GM21619 (cell line): ENCODE results near the gene FAT4.

Source experiments
- ATAC-seq: cut with Tn5 transposase; IDR thresholded peaks from one replicate; pipeline ENCODE4 v1.9.1; 2021; ENCODE audit not compliant: unreplicated experiment

The FAT4 gene

DNA sequence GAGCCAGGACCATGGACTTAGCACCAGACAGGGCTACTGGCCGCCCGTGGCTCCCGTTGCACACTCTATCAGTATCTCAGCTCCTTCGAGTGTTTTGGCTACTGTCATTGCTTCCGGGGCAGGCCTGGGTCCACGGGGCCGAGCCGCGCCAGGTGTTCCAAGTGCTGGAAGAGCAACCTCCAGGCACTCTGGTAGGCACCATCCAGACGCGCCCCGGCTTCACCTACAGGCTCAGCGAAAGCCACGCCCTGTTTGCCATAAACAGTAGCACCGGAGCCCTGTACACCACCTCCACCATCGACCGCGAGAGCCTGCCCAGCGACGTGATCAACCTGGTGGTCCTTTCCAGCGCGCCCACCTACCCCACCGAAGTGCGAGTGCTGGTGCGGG, 1.6 kb downstream of the FAT4 start:
- no peak for ATAC-seq

DNA sequence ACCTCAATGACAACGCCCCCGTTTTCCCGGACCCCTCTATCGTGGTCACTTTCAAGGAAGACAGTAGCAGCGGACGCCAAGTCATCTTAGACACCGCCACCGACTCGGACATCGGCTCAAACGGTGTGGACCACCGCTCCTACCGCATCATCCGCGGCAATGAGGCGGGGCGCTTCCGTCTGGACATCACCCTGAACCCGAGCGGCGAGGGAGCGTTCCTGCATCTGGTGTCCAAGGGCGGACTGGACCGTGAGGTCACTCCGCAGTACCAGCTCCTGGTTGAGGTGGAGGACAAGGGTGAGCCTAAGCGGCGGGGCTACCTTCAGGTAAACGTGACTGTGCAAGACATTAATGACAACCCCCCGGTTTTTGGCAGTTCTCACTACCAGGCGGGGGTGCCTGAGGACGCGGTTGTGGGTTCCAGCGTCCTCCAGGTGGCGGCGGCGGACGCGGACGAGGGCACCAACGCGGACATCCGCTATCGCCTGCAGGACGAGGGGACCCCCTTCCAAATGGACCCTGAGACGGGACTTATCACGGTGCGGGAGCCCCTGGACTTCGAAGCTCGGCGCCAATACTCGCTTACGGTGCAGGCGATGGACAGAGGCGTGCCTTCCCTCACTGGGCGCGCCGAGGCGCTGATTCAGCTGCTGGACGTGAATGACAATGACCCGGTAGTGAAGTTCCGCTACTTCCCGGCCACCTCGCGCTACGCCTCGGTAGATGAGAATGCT, 2.2 kb downstream of the FAT4 start:
- ATAC-seq: no peak

- ATAC-seq: no peak
Observed at GRCh38 chr4:125317525-125317877, 2.7 kb downstream of the FAT4 start.

- ATAC-seq: no peak
Observed at GRCh38 chr4:125319311-125319710, 4.6 kb downstream of the FAT4 start.

DNA sequence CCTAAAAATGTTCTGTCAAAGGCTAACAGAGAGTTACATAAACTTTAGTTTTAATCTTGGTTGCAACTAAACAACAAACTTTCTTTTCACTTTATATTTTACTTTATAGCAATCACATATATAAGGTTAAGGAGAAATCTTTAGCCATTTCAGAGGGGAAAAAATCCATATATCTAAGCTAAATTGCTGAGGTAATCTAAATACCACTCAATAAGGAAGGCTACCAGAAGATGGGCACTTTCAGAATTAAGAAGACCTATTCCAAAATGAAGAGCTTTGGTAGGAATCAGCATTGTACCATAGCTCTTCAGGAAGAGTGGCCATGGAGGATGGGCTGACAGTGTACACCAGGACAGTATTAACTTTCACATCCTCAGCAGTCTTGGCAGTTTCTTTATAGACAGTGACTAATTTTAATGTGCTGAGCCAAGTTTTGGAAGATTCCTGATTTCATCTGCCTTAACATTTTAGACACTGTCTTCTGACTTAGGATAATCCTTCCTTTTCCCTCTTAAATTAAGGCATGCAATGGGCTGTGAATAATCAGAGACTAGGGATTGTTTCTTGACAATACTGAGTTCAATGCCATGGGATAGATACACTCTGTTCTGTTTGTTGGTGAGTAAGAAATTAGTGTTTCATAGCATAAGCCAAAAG, 7.1 kb downstream of the FAT4 start:
- no peak for ATAC-seq

GRCh38 chr4:125322366-125322730, 7.6 kb downstream of the FAT4 start:
- no peak for ATAC-seq

DNA sequence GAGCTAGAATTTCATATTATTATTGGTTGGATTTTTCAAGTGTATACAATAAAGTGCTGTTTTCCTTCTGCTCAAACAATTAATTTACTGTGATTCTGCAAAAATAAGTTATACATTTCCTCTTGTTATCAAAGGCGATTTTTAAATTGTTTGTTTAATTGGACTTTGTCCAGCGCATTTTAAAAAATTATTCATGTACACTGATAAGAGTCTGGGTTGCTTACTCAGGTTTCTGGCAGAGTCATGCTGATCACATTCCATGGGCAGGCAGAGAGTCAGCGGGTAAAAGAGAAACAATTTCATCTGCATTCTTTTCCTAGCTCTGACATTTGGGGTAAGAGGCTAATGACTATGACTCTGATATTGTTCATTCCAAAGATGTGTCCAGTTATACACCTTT, 8.9 kb downstream of the FAT4 start:
- no peak for ATAC-seq

GRCh38 chr4:125325733-125326132, 11.0 kb downstream of the FAT4 start:
- no peak for ATAC-seq

- no peak for ATAC-seq
Observed at GRCh38 chr4:125331116-125331515, 16.4 kb downstream of the FAT4 start.

- no peak for ATAC-seq
Observed at GRCh38 chr4:125334926-125335325, 20.2 kb downstream of the FAT4 start.

GRCh38 chr4:125338814-125339213, 24.1 kb downstream of the FAT4 start:
- no peak for ATAC-seq

GRCh38 chr4:125344198-125344597, 29.4 kb downstream of the FAT4 start:
- ATAC-seq: no peak

DNA sequence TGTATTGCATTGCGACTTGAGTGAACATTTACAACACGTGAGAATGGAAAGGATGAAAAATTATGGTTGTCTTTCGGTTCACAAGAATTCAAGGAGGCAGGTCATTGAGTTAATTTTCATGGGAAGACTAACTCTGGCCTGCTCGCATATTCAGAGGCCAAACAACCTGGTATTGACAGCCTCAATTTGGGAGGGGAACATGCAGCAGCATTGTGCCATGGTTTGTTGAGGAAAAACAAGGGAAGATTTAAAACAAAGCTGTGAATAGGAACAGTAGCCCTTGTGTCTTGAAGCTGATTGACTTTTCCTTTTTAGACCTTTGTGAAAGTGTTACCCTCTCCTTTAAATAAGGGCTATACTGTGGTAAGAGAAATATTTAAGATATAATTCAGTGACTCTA, 31.9 kb downstream of the FAT4 start:
- no peak for ATAC-seq

- no peak for ATAC-seq
Observed at GRCh38 chr4:125350470-125351135, 35.8 kb downstream of the FAT4 start.

DNA sequence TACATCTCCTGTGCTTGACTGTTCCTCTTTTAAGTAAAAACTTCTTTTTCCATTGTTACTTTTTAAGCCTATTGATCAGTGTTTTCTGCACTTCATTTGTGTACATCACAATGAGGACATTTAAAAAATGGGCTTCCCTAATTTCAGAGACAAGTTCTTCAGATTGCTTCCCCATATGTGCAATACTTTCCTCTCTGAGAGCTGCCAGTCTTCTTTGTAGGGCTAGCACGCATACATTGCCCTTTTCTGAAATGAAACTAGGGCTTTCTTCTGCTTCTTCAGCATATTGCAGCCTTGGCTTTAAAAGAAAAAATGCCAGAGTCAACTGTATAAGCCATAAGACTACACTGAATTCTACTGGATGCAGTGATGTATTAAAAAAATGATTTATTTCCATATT, 37.8 kb downstream of the FAT4 start:
- no peak for ATAC-seq

GRCh38 chr4:125353131-125353530, 38.4 kb downstream of the FAT4 start:
- ATAC-seq: no peak

GRCh38 chr4:125355791-125356190, 41.0 kb downstream of the FAT4 start:
- no peak for ATAC-seq

DNA sequence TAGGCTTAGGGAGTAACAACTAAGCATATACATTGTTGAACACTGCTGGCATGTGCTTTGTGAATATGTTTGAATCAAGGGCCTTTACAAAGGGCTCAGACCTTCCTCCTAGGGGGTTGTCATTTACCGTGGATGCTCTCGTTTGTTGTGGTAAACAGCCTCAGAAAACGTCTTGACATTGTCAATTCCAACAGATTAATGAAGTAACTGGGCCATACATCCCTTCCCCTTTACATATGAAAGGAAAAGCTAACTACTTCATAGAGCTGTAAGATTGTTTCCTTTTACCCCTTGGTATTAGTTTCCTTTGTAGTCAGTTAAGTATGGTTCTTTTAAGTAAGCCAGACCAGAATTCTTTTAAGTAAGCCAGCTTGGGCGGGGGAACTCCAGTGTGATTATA, 42.9 kb downstream of the FAT4 start:
- ATAC-seq: no peak

DNA sequence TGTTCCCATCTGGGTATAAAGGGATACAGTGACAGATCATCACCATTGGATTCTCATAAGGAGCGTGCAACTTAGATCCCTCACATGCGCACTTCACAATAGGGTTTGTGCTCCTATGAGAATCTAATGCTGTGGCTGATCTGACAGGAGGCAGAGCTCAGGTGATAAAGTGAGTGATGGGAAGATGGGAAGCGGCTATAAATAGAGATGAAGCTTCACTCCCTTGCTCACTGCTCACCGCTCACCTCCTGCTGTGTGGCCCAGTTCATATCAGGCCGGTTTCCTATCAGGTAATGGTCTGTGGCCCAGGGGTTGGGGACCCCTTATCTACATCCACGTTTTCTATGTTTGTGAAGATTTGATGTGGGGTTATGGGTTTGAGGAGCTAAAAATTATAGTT, 43.7 kb downstream of the FAT4 start:
- ATAC-seq: no peak

- ATAC-seq: no peak
Observed at GRCh38 chr4:125359363-125359762, 44.6 kb downstream of the FAT4 start.

- no peak for ATAC-seq
Observed at GRCh38 chr4:125359960-125360634, 45.3 kb downstream of the FAT4 start.

DNA sequence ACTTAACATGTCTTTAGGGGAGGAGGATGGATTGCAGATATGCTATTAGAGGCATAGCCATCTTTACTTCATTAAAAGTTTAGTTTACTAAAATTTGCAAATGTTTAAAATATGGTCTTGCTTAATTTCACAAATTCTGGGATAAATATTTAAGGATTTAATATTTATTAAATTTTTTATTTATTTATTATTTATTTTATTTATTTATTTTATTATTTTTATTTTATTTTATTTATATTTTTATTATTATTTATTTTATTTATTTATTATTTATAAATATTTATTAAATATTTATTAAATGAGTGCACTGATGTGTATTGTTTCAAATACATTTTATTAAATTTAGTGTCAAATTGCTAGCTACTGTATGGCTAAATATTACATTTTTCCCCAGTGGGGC, 46.0 kb downstream of the FAT4 start:
- ATAC-seq: no peak
